Measurements from ENCODE around the gene KPTN. TPM values are rescaled to one million over a fixed set of nuclear protein-coding genes. Genes with fewer than 3 reads are reported as not detected.

The KPTN gene
- total and polyA plus RNA-seq, 4 donors = 2.3 to 6.0 (median 4.0) TPM

DNA sequence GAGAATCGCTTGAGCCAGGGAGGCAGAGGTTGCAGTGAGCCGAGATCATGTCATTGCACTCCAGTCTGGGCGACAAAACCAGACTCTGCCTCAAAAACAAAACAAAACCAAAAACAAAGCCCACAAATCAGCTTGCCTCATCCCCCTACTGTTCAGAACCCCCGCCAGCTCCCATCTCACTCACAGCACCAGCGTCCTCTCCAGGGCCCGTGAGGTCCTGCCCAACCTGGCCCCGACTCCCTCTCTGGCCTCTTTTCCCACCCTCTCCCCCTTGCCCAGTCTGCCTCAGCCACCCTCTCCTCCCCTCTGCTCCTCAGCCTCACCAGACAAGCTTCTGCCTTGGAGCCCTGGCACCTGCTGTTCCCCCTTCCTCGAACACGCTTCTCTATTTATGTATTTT, 16.1 kb downstream of the KPTN start (continued):
- TF ChIP-seq RAD21 (IDR thresholded peaks at IDR 0.05) (no peak), JUND (IDR thresholded peaks at IDR 0.05) (no peak), HNF4G (IDR thresholded peaks at IDR 0.05) (no peak)
- TF ChIP-seq, protein P1, sequence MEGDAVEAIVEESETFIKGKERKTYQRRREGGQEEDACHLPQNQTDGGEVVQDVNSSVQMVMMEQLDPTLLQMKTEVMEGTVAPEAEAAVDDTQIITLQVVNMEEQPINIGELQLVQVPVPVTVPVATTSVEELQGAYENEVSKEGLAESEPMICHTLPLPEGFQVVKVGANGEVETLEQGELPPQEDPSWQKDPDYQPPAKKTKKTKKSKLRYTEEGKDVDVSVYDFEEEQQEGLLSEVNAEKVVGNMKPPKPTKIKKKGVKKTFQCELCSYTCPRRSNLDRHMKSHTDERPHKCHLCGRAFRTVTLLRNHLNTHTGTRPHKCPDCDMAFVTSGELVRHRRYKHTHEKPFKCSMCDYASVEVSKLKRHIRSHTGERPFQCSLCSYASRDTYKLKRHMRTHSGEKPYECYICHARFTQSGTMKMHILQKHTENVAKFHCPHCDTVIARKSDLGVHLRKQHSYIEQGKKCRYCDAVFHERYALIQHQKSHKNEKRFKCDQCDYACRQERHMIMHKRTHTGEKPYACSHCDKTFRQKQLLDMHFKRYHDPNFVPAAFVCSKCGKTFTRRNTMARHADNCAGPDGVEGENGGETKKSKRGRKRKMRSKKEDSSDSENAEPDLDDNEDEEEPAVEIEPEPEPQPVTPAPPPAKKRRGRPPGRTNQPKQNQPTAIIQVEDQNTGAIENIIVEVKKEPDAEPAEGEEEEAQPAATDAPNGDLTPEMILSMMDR (IDR thresholded peaks at IDR 0.05; ENCODE audit: low read depth, low read length, missing input control) = no peak

DNA sequence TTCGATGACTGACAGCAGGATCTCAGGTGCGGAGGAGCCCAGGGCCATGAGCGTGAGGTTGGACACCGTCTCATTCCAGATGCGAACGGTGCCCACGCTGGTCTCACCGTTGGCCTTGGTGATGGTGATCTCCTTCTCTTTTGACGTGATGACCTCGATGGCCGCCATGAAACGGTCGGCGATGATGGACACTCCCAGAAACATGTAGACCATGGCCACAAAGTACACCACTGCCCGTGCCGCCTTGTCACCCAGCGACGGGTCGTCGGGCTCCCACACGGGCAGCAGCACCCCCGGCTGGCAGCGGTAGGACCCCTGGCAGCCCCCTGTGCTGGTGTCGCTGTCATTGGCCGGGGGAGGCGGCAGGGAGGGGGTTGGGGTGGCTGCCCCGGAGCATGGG, 18.1 kb downstream of the KPTN start:
- no peak overlapping the region for H3K27ac ChIP-seq (ENCODE audit: low read depth in 1 of 2, low read length in 2 of 2)
- no peaks in the 10 kb centered on the region for H3K4me1 ChIP-seq (ENCODE audit: control insufficient read depth in 4 of 4, insufficient read depth in 4 of 4, low read length in 3 of 4)
- H3K9ac ChIP-seq (ENCODE audit: low read depth in 1 of 2, low read length in 2 of 2) = no peak overlapping the region
- TF ChIP-seq, protein P2, sequence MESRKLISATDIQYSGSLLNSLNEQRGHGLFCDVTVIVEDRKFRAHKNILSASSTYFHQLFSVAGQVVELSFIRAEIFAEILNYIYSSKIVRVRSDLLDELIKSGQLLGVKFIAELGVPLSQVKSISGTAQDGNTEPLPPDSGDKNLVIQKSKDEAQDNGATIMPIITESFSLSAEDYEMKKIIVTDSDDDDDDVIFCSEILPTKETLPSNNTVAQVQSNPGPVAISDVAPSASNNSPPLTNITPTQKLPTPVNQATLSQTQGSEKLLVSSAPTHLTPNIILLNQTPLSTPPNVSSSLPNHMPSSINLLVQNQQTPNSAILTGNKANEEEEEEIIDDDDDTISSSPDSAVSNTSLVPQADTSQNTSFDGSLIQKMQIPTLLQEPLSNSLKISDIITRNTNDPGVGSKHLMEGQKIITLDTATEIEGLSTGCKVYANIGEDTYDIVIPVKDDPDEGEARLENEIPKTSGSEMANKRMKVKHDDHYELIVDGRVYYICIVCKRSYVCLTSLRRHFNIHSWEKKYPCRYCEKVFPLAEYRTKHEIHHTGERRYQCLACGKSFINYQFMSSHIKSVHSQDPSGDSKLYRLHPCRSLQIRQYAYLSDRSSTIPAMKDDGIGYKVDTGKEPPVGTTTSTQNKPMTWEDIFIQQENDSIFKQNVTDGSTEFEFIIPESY (IDR thresholded peaks at IDR 0.05) = no peak
- TF ChIP-seq RAD21 (IDR thresholded peaks at IDR 0.05) (no peak), YY1 (IDR thresholded peaks at IDR 0.05) (no peak), JUND (IDR thresholded peaks at IDR 0.05) (no peak), FOXA1 (IDR thresholded peaks at IDR 0.05) (no peak), NR2F2 (IDR thresholded peaks at IDR 0.05) (no peak), GABPA (IDR thresholded peaks at IDR 0.05 in 1 of 2, conservative IDR thresholded peaks at IDR 0.05 in 1 of 2) (no peak)
- TF ChIP-seq, protein P3, sequence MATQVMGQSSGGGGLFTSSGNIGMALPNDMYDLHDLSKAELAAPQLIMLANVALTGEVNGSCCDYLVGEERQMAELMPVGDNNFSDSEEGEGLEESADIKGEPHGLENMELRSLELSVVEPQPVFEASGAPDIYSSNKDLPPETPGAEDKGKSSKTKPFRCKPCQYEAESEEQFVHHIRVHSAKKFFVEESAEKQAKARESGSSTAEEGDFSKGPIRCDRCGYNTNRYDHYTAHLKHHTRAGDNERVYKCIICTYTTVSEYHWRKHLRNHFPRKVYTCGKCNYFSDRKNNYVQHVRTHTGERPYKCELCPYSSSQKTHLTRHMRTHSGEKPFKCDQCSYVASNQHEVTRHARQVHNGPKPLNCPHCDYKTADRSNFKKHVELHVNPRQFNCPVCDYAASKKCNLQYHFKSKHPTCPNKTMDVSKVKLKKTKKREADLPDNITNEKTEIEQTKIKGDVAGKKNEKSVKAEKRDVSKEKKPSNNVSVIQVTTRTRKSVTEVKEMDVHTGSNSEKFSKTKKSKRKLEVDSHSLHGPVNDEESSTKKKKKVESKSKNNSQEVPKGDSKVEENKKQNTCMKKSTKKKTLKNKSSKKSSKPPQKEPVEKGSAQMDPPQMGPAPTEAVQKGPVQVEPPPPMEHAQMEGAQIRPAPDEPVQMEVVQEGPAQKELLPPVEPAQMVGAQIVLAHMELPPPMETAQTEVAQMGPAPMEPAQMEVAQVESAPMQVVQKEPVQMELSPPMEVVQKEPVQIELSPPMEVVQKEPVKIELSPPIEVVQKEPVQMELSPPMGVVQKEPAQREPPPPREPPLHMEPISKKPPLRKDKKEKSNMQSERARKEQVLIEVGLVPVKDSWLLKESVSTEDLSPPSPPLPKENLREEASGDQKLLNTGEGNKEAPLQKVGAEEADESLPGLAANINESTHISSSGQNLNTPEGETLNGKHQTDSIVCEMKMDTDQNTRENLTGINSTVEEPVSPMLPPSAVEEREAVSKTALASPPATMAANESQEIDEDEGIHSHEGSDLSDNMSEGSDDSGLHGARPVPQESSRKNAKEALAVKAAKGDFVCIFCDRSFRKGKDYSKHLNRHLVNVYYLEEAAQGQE (IDR thresholded peaks at IDR 0.05) = no peak
- TF ChIP-seq, protein P1 (IDR thresholded peaks at IDR 0.05; ENCODE audit: low read depth, low read length, missing input control) = no peak
- peaks cover 0 to 11% (median 3%) of the 10 kb centered on the region in 4 donors for H3K27me3 ChIP-seq (ENCODE audit: control insufficient read depth in 4 of 4, insufficient read depth in 4 of 4, low read length in 3 of 4)
- no peak for DNase-seq (ENCODE audit: low spot score)
- no peaks in the 10 kb centered on the region for H3K9me3 ChIP-seq (ENCODE audit: control insufficient read depth in 4 of 4, low read length in 3 of 4)
- 88% methylated on average over 27 of the region's 27 CpGs for WGBS
- H3K36me3 ChIP-seq (ENCODE audit: control insufficient read depth in 4 of 4, insufficient read depth in 3 of 4, low read depth in 1 of 4, low read length in 3 of 4) = no peaks in the 10 kb centered on the region
- H3K4me3 ChIP-seq (ENCODE audit: low read depth in 1 of 3, low read length in 3 of 3) = no peak overlapping the region

All from liver (tissue), 9 donors.